HL-60/S4 treated with phorbol 12-myristate 13-acetate at 8.2 ng/mL for 4 days and 3 days (cell line): ENCODE data around the gene SLC6A13.

Source experiments
- in situ Hi-C: fragments of 300-500 bp; cut with MboI; formaldehyde crosslinking; loops from 2 replicates; pipeline ENCODE4 v1.15.0; 2022; ENCODE audit warnings: low sequenced_read_pairs

Gene SLC6A13

DNA sequence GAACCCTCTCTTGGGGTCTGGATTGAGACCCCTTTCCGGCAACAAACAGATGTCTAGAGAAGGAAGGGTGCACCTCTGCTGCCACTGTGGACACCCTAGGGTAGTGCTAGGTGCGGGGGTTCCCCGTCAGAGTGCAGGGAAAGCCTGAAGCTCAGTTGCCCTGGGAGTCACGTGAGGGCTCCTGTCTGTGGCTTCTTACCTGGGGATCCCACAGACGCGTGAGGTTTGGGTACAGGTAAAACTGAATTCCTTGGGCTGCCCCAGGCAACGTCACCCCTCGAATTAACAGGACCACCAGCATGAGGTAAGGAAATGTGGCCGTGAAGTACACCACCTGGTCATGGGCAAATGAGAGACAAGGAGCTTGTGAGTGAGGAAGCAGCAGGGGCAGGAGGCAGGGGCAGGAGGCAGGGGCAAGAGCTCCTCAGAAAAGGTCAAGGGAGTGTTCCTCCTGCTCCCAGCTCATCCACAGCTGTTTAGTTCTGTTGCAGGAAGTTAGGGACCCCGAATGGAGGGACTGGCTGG, 27.7 kb downstream of the SLC6A13 start:
- in situ Hi-C loops, result no loop called here

DNA sequence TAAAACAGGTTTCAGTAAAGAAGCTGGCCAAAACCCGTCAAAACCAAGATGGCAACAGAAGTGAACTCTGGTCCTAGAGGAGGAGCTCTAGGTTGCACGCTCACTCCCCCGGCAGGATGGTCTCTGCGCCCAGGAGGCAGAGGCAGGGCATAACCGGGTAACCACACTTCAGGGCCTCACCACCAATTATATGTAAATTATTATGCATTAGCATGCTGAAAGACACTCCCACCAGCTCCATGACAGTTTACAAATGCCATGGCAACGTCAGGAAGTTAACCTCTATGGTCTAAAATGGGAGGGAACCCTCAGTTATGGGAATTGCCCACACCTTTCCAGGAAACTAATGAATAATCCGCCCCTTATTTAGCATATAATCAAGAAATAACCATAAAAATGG, 28.6 kb downstream of the SLC6A13 start:
- in situ Hi-C loops, result no loop called here

DNA sequence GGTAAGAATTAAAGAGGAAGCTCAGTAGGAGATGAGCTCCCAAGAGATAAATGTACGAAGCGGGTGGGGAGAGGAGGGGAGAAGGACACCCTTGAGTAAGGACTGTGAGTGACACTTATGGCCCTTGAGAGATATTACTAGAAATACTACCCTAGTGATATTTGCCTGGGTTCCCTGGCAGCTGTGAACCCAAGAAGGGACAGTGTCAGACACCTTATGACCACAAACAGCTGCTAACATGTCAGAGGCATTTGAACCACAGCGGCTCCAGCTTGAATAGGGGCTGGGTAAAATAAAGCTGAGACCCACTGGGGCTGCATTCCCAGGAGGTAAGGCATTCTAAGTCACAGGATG, 29.0 kb downstream of the SLC6A13 start:
- in situ Hi-C loops, result no loop called here

DNA sequence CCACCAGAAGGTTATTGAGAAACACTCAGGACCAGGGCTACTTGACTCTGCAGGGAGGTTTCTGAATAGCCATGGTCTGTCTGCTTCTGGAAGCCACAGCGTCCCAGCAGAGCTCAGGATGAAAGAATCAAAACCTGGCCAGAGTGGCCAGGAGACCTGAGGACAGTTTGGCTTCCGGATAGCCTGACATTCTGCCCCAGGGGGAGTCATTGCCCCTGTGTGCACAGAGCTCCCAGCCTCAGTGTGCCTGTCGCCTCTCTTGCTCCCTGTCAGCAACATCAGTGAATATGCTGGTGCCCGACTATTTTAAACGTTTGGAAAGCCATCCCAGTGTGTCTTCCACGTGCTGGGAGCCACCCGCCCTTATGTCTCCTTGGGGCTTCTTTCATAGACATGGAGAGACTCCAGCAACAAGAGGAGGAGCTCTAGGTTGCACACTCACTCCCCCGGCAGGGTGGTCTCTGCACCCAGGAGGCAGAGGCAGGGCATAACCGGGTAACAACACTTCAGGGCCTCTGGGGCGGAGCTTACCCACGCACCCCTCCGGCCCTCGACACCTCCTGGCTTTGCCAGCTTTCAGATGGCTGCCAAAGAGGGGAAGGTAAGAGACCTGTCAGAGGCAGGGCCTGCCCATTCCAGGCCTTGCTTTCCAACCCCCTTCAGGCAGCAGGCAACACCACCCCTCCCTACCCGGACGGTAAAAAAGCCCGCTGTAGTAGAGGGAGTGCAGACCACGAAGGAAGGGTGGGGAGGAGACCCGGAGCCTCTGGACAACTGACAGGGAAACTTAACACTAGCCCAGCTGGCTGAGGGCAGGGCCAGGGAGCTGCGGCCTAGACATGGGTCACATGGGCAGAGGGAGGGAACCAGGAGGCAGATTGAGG, 29.7 kb downstream of the SLC6A13 start:
- in situ Hi-C loops, result no loop called here

DNA sequence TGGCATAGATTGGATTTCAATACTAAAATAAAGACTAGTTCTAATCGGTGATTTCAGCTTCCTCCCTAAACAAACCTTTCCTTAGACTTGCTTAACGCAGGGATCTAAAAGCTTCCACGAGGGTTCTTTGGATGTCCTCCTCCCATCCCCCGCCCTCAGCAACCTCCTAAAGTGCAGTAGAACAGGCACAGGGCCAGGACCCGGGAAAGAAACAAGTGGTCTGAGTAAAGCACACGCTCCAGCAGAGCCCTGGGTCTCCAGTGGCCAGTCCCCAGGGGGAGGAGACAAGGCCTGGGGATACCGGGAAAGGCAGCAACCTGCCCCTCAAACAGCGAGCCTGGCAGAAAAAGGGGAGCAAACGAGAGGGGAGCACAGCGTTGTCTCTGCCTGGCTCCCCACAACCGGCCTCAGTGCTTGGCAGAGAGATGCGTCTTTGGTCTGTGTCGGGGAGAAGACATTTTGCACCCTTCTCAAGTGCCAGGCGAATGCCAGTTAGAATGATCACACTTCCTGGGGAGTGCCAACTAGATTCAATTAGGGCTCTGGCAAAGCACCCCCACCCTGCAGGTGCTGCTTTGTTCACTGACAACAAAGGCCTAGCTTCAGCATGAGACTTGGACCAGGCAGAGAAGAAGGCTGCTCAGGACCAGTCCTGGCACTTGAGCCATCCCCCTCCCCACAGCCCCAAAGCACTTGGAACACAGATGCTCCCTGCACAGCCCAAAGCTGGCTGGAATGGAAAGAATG, 31.5 kb downstream of the SLC6A13 start:
- in situ Hi-C loops, result no loop called here

DNA sequence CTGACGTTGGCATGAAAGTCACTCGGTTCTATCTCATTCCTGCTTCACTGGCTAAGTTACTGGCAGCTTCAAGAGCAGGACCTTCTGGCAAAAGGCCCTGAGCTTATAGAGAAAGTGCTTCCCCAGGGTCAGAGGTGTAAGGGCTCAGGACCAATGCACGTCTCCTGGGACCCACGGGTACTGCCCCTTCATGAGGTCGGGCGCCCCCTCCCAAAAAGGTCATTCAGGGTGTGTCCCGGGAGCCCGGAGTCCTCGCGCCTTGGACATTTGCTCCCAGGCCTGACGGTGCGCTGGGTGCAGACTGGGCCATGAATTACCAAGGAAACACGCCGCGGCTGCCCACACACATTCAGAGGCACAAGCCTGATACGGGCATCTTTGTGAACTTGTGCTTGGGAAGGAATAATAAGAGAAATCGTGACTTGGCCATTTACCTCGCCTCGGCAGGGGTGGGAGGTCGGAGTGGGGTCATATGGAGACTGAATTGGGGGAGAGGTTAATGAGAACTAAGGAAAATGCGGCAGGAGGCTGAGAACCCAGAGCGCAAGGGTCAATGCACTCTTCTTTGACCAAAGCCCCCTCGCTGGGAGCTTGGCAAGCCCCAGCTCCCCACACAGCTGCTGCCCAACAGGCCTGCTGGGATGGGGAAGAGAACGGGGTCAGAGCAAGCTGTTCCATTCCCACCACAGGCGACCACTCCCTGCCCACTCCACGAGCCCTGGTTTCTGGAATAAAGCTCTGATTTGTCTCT, 33.0 kb downstream of the SLC6A13 start:
- in situ Hi-C loops, result no loop called here

DNA sequence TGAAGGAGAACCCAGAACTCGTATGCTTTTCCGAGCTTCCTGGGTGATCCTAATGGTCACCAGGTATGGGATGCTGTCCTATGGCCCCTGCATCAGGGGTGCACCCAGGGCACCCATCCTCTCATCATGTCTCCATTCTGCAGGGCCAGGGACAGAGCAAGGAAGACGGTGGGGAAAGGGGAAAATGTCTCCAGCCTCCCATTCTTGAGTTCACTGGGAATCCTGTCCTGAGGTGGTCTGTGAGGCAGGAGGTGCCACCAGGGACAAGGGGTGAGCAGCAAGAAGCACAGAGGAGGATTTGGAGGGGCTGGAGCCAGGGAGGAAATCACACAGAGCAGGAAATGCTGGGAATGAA, 33.8 kb downstream of the SLC6A13 start:
- in situ Hi-C loops, result no loop called here

DNA sequence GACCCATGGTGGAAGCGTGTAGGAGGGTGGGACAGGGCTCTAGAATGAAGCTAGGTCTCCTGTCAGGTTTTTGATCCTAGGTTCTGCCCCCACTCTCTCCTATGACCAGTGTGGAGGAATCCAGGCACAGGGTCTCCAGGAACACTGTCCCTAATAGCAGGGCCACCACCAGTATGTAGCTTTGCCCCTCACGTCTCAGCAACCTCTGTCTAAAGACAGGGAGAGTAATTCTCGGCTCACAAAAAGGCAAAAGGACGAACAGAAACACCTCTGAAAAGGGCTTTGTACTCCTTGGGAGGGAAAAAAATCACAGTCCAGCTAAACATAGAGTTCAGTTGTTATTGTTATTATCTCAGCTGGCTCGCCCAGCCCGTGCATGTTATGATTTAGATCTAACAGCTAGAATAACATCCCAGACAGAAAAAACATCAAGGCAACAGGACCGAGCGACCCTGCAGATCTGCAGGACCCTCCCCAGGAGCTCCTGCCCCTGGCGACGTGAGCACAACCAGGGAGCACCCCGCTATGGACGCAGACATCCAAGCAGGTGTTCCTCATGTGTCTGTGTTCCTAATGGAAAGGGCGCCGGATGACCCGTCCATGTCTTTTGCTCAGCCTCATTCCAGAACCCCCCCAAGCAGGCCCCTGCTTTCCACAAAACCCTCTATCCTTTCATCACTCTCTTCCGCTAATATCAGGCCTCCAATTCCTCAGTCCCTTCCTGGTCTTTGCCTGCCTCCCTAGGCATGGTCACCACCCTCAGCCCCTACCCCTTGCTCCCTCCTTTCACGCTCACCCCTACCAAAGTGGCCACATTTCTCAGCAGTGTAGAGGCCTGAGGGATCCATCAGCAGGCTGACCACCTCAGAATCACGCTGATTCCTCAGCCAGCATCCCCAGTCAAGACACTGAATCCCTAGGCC, 34.5 kb downstream of the SLC6A13 start:
- in situ Hi-C loops, result no loop called here

DNA sequence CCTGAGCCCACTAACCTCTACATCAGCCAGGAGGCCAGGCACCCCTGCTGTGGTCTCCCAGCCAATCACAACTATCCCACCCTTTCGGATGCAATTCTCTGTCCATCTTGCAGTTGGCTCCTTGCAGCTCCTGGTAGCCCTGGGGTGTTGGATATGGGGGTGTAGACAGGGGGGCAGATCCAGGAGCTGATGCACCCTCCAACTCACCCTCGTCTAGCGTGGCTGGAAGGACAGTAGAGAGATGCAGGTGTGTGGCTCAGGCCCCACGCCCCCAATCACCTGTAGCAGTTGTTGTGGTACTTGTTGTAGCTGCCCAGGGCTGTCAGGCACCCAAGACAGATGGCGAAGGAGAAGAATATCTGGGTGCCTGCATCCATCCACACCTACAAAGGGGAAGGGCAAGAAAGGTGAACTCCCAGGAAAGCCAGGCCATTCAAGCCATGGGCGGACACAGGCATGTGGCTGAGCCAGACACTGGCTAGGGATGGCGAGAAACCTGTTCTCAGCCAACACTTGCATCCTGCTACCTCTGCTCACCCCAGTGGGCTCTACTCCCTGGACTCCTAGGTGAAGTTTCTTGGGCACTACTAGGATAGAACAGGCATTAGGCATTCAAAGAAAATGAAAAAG, 35.2 kb downstream of the SLC6A13 start:
- in situ Hi-C loops, result no loop called here

DNA sequence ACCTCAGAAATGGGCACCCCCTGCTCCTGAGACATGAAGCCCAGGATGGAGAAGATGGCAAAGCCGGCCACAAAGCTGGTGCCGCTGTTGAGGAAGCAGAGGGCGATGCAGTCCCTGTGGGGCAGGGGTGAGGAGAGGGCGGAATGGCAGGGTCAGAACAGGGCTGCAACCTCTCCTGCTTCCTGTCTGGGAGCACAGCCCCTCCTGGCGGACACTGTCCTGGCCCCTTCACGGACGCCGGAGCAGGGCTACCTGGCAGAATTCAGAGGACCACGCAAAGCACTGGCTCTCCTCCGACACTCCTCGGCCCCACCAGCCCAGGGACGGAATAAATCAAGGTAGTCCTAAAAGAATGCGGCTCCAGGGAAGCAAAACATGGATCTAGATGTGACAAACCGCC, 36.2 kb downstream of the SLC6A13 start:
- in situ Hi-C loops, result no loop called here

DNA sequence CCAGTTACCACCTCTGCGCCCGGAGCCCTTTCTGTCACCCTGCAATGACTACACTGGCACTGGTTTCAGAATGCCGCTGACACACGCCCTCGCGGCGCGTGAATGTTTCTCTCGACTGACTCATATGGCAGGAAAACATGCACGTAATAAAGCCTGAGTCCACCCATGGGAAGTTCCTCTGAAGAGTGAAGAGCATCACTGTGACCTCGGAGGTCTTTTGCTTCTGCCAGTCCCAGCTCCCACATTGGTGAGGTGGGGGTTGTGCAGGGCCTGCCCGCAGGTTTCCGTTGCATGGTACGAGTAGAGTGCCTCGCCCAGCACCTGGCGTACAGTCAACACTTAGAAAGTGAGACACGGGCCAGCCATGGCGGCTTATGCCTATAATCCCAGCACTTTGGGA, 37.6 kb downstream of the SLC6A13 start:
- in situ Hi-C loops, result no loop called here

DNA sequence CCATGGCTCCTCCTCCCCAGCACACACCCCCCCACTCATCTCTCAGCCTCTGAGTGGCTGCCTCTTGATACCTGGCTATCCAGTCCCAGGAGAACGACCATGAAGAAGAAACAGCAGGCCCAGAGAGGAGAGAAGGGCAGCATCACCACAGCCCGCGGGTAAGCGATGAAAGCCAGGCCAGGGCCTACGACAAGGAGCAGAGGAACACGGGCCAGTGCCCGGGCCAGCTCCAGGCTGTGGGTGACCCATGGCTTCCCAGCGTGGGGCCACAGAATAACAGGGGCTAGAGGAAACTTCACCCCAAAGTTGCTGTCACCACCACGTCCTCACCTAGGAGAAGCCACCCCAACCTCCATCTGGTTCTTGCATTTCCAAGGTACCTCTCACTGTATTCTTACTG, 38.3 kb downstream of the SLC6A13 start:
- in situ Hi-C loops, result no loop called here

DNA sequence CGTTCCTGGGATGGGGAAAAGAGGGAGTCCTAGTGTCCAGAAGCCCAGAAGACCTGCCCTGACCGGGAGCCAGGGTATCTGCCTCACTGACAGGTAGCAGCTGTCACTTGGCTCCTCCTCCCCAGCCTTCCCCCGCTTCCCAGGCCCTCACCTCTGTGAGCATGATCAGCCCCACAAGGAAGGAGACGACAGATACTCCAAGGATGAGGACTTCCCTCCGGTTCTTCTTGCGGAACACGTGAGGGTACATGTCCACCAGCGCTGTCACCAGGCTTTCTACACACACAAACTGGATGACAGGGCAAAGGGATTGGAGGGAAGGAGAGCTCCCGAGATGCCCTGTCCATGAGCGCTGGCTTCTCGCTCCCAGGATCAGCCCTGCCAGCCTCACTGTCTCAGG, 38.8 kb downstream of the SLC6A13 start:
- in situ Hi-C loops, result no loop called here

DNA sequence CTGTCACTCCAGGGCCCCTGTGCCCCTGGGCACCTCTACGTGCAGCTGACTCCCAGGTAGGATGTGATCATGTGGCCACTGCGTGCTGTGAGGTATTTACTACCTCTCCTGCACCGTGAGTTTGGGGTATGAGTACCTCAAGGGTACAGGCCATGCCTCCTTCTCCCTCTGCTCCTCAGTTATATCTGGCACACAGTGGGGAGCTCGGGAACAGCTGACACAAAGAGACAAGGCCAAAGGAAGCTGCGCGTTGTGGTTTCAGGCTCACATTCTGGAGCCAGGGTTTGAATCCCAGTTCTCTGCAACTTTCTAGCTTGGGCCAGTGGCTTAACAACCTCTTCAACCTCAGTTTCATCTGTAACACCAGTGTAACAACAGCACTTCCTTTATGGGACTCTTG, 40.9 kb downstream of the SLC6A13 start:
- in situ Hi-C loops, result no loop called here

DNA sequence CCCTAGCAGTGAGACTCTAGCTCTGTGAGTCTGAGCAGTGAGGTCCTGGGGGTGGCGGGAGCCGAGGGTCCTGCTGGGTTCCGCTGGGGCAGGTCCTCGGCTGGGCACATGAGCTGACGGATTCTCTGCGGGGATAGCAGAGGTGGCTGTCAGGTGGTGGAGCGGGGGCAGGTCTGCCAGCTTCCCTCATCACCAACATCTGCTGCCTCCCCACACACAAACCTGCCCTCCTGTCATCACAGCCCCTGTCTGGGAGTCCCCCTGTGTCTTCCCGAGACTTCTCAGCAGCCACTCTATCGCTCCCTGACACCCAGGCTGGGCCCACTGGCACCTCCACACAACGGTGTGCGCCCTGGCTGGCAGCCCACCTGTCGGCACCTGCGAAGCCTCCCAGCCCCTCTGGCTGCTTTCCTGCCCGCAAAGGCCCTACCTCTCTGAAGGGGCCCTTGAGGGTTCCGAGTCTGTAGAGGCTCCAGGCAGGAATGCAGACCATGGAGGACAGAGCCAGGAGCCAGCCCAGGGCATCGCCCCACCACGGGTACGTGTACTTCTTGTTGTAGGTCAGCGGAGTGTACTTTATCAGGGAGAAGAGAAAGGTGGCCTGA, 41.6 kb downstream of the SLC6A13 start:
- in situ Hi-C loops, result no loop called here

DNA sequence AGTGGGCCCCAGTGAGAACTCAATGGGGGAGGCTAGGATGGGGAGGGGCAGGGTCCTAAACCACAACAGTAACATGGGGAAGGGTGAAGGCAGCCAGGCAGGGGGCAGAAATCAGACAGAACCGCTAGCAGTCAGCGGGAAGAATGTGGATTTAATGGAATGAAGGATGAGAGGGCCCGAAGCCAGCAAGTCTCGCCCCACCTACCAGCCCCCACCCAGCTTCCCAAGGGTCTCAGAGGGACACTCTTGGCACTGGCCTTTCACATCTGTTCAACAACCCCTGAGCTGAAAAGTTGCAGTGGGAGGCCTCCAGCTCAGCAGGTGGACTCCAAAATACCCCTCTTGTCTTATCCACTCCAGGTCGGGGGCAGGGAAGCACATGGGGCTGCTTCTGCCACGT, 42.1 kb downstream of the SLC6A13 start:
- in situ Hi-C loops, result no loop called here

DNA sequence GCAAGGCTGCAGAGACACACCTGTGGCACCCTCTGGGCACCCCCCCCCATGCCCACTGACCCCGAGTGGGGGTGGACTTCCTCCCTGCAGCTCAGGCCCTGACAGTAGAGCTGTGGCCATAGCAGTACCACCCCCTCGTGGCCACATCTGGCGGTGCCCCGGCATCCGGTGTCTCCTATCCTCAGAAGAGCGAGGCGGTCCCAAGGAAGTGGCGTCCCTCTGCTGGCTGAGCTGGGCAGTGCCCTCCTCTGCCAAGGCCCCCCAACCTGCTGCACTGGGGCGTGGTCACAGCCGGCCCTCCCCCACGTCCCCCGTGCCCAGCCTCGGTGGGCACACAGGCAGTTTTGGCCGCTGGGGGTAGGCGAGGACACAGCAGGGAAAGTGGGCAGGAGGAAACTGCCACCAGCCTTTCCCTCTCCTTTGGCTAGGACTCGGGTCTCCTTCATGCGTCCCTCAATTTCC, 42.7 kb downstream of the SLC6A13 start:
- in situ Hi-C loops, result no loop called here

DNA sequence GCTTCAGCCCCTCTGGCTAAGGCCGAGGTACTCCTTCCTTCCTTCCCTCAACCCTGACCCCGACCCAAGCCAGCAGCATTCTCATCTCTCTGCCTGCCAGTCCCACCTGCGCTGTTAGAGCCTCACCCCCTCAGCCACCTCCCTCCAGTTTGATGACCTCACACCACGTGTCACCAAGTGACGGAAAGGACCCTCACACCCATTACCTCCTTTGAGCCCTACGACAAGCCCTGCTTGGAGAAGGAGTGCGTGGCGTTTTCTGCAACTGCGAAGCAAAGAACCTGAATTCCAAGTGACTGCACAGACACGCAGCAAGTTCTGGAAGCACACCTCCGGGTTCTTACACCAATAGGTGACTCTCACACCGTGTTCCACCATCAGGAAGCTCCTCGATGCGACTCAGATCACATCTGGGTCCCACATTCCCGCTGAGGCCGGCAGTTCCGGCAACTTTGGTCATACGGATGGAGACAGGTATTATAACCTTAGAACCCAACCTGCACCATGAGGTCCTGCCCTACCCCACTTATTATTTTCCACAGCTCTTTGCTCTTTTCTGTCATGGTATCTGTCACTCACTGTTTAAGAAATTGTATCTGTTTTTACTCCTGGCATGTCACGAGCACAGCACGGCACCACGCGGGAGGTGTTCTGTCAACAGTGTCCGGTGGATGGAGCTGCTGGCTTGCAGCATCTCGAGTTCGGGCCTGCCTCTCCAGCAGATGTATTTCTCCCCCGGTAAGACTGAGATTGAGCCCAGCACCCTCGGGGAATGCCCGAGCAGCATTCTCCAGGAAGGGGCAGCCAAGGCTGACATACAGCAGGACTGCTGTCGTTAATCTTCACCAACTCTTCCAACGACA, 43.7 kb downstream of the SLC6A13 start:
- in situ Hi-C loops, result no loop called here

DNA sequence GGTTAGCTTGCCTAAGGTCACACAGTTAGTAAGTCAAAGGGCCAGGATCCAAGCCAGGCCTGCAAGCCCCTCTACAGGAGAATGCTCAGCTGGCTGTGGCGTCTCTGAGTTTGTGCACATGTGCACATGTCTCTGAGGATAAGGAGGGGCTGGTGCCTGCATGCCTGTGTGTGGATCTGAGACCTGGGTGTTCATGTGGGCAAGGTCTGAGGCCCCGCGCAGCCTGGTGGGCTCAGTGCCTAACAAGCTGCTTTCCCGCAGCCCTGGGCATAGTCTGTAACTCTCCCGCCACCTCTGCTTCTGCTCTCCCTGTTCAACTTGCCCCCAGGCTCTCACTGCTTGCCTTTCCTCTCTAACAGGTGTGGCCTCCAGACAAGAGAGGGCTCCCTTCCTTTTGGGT, 44.4 kb downstream of the SLC6A13 start:
- in situ Hi-C loops, result no loop called here
